ENCODE data around the gene CNDP1. TPM values are rescaled to one million over a fixed set of nuclear protein-coding genes. Genes with fewer than 3 reads are reported as not detected.

CNDP1 gene
- polyA plus RNA-seq, 3 donors, result not detected

DNA sequence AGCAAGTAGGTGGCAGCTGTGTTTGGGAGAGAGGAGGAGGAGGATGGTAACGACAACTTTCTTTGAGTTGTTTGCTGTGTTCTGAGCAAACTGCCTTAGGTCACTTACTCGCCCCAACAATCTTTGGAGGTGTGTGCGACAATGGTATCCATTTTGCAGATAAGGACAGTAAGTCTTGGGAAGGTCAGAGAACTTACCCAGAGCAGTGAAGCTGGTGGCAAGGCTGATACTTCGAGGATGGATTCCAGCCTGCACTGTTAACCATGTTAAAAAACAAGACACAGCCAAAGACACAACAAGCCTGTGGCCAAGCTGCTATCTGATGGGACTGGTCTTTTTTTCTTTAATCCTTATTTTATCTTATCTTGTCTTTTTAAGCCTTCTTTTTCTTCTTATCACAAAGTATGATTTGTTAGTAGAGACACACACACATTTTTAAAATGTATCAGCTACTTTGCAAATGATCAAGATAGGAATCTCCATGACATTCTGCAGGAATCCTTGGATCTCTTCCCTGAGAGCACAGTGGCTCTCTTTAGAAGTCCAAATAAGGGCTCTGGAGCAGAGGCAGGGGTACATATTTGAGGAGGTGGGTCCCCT lies 27.9 kb downstream of the CNDP1 start:
- WGBS (ENCODE audit: insufficient coverage), result 100% methylated on average over 2 of the region's 4 CpGs
- no peak overlapping the region for H3K27ac Mint-ChIP-seq

DNA sequence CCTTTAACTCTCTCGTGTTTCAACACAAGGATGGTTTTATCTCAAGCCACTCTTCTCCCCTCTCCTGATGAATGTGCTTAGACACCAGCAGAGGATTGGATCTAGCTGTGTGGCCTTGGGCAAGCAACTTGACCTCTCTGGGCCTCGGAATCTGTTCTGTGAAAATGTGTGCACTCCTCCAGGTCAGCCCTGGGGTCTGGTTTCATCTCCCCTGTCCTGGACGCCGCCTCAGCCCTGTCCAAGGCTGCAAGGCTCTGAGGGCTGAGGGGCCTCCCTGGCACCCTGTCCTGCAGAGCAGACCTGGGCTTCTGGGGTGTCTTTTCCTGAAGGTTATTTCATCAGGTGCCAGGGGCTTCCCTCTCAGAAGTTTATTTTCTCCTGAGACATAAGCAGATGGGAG lies 28.5 kb downstream of the CNDP1 start:
- 92% methylated on average over 4 of the region's 4 CpGs for WGBS (ENCODE audit: insufficient coverage)
- DNase-seq, result no peak
- Histone ChIP-seq H3K27ac (ENCODE audit: low read depth in 1 of 2, low read length in 2 of 2) (no peak overlapping the region), H3K4me3 (replicated peaks in 1 of 3; ENCODE audit: low read depth in 2 of 3, low read length in 3 of 3) (no peak overlapping the region), H3K79me2 (ENCODE audit: insufficient read depth, low read length) (no peaks in the 10 kb centered on the region), H3K36me3 (replicated peaks in 1 of 2; ENCODE audit: control insufficient read depth in 1 of 2, insufficient read depth in 2 of 2, low read length in 2 of 2) (no peaks in the 10 kb centered on the region), H3K4me2 (replicated peaks; ENCODE audit: extremely low read depth, low read length, poor library complexity, severe bottlenecking) (no peak overlapping the region), H2AFZ (ENCODE audit: insufficient read depth, low read depth, low read length, poor library complexity, severe bottlenecking) (no peak overlapping the region), H3K4me1 (ENCODE audit: control insufficient read depth in 1 of 2, insufficient read depth in 2 of 2, low read length in 2 of 2) (peaks cover 3% of the 10 kb centered on the region in 2 donors), H3K9me3 (replicated peaks in 1 of 2; ENCODE audit: control insufficient read depth in 1 of 2, insufficient read depth in 1 of 2, low read length in 2 of 2) (peaks cover 4 to 5% of the 10 kb centered on the region in 2 donors), H3K9ac (ENCODE audit: insufficient read depth, low read length, poor library complexity, severe bottlenecking) (no peak overlapping the region), H3K27me3 (ENCODE audit: control insufficient read depth in 2 of 2, insufficient read depth in 2 of 2, low read length in 2 of 2) (peaks cover 0 to 3% of the 10 kb centered on the region in 2 donors), H4K20me1 (ENCODE audit: insufficient read depth, low read length) (no peaks in the 10 kb centered on the region)
- TF ChIP-seq, protein P1, sequence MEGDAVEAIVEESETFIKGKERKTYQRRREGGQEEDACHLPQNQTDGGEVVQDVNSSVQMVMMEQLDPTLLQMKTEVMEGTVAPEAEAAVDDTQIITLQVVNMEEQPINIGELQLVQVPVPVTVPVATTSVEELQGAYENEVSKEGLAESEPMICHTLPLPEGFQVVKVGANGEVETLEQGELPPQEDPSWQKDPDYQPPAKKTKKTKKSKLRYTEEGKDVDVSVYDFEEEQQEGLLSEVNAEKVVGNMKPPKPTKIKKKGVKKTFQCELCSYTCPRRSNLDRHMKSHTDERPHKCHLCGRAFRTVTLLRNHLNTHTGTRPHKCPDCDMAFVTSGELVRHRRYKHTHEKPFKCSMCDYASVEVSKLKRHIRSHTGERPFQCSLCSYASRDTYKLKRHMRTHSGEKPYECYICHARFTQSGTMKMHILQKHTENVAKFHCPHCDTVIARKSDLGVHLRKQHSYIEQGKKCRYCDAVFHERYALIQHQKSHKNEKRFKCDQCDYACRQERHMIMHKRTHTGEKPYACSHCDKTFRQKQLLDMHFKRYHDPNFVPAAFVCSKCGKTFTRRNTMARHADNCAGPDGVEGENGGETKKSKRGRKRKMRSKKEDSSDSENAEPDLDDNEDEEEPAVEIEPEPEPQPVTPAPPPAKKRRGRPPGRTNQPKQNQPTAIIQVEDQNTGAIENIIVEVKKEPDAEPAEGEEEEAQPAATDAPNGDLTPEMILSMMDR (IDR thresholded peaks at IDR 0.05), result no peak
- H3K27ac Mint-ChIP-seq, result no peak overlapping the region
- peaks cover 5 to 13% (median 8%) of the 10 kb centered on the region in 3 donors for H3K27me3 Mint-ChIP-seq (ENCODE audit: low read depth in 3 of 3)
- peaks cover 4 to 14% (median 9%) of the 10 kb centered on the region in 7 donors for H3K9me3 Mint-ChIP-seq
- no peaks in the 10 kb centered on the region for H3K36me3 Mint-ChIP-seq
- H3K4me1 Mint-ChIP-seq, result peaks cover 5% of the 10 kb centered on the region
- no peak overlapping the region for H3K4me3 Mint-ChIP-seq
- intact Hi-C loops (cut with micrococcal nuclease), result no loop called here

More for the DNA sequence above, 27.9 kb downstream of the CNDP1 start:
- Histone ChIP-seq H3K36me3 (replicated peaks in 1 of 2; ENCODE audit: control insufficient read depth in 1 of 2, insufficient read depth in 2 of 2, low read length in 2 of 2) (no peaks in the 10 kb centered on the region), H3K27me3 (ENCODE audit: control insufficient read depth in 2 of 2, insufficient read depth in 2 of 2, low read length in 2 of 2) (peaks cover 0 to 3% of the 10 kb centered on the region in 2 donors), H3K79me2 (ENCODE audit: insufficient read depth, low read length) (no peaks in the 10 kb centered on the region), H3K4me3 (replicated peaks in 1 of 3; ENCODE audit: low read depth in 2 of 3, low read length in 3 of 3) (no peak overlapping the region), H3K9ac (ENCODE audit: insufficient read depth, low read length, poor library complexity, severe bottlenecking) (no peak overlapping the region), H3K27ac (ENCODE audit: low read depth in 1 of 2, low read length in 2 of 2) (no peak overlapping the region), H3K4me2 (replicated peaks; ENCODE audit: extremely low read depth, low read length, poor library complexity, severe bottlenecking) (no peak overlapping the region), H3K4me1 (ENCODE audit: control insufficient read depth in 1 of 2, insufficient read depth in 2 of 2, low read length in 2 of 2) (no peaks in the 10 kb centered on the region), H4K20me1 (ENCODE audit: insufficient read depth, low read length) (no peaks in the 10 kb centered on the region), H3K9me3 (replicated peaks in 1 of 2; ENCODE audit: control insufficient read depth in 1 of 2, insufficient read depth in 1 of 2, low read length in 2 of 2) (peaks cover 4 to 5% of the 10 kb centered on the region in 2 donors), H2AFZ (ENCODE audit: insufficient read depth, low read depth, low read length, poor library complexity, severe bottlenecking) (no peak overlapping the region)
- H3K36me3 Mint-ChIP-seq, result no peaks in the 10 kb centered on the region
- peaks cover 5 to 11% (median 8%) of the 10 kb centered on the region in 3 donors for H3K27me3 Mint-ChIP-seq (ENCODE audit: low read depth in 3 of 3)
- TF ChIP-seq, protein P1 (IDR thresholded peaks at IDR 0.05), result no peak
- no peak overlapping the region for H3K4me3 Mint-ChIP-seq
- no peaks in the 10 kb centered on the region for H3K4me1 Mint-ChIP-seq
- H3K9me3 Mint-ChIP-seq, result peaks cover 4 to 14% (median 9%) of the 10 kb centered on the region in 7 donors
- no peak for DNase-seq
- intact Hi-C loops (cut with micrococcal nuclease), result no loop called here
